Loucy (cell line): ENCODE results near the gene UBE2D4.

Experiments
- EZH2phosphoT487 ChIP-seq: fragments of 200-600 bp; IDR thresholded peaks from 2 replicates; pipeline ENCODE4 v1.6.1; 2018; ENCODE audit warnings: antibody characterized with exemption, mild to moderate bottlenecking, moderate library complexity, borderline replicate concordance
- TF ChIP-seq, protein P1 (sequence below): fragments of 200-600 bp; sonication (generic); conservative IDR thresholded peaks from 2 replicates; pipeline ENCODE4 v1.5.1; 2014; ENCODE audit warnings: mild to moderate bottlenecking, antibody characterized with exemption, low read length

DNA sequence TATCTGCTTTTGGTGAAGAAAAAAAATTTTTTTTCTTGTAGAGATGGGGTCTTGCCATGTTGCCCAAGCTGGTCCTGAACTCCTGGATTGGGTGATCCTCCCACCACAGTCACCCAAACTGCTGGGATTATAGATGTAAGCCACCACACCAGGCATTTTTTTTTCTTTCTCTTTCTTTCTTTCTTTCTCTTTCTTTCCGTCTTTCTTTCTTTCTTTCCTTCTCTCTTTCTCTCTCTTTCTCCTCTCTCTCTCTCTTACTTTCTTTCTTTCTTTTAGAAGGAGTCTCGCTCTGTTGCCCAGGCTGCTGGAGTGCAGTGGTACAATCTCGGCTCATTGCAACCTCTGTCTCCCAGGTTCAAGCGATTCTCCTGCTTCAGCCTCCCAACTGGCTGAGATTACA lies 3.5 kb upstream of the UBE2D4 start:
- TF ChIP-seq, protein P1, sequence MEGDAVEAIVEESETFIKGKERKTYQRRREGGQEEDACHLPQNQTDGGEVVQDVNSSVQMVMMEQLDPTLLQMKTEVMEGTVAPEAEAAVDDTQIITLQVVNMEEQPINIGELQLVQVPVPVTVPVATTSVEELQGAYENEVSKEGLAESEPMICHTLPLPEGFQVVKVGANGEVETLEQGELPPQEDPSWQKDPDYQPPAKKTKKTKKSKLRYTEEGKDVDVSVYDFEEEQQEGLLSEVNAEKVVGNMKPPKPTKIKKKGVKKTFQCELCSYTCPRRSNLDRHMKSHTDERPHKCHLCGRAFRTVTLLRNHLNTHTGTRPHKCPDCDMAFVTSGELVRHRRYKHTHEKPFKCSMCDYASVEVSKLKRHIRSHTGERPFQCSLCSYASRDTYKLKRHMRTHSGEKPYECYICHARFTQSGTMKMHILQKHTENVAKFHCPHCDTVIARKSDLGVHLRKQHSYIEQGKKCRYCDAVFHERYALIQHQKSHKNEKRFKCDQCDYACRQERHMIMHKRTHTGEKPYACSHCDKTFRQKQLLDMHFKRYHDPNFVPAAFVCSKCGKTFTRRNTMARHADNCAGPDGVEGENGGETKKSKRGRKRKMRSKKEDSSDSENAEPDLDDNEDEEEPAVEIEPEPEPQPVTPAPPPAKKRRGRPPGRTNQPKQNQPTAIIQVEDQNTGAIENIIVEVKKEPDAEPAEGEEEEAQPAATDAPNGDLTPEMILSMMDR, result no peak
- no peak for TF ChIP-seq EZH2phosphoT487
